Loucy (cell line): Measurements from ENCODE around the gene SMURF1.

Source experiments
- H2AFZ ChIP-seq: fragments of 200-600 bp; sonication (generic); 2 replicates; pipeline ENCODE4 v1.6.0; 2016; ENCODE audit warnings: antibody characterized with exemption, mild to moderate bottlenecking, low read length, moderate library complexity
- H3F3A ChIP-seq: fragments of 200-600 bp; 2 replicates; pipeline ENCODE4 v1.6.0; 2016; ENCODE audit warnings: antibody characterized with exemption, low read depth, mild to moderate bottlenecking
- H3K27me3 ChIP-seq: fragments of 200-600 bp; sonication (generic); 2 replicates; pipeline ENCODE4 v1.6.1; 2014; ENCODE audit warnings: low read length, mild to moderate bottlenecking; ENCODE audit not compliant: insufficient read depth, poor library complexity, severe bottlenecking
- H3K36me3 ChIP-seq: fragments of 200-600 bp; sonication (generic); 2 replicates; pipeline ENCODE4 v1.6.1; 2016; ENCODE audit warnings: low read length; ENCODE audit not compliant: insufficient read depth
- H3K4me1 ChIP-seq: fragments of 200-600 bp; sonication (generic); 2 replicates; pipeline ENCODE4 v1.5.1; 2014; ENCODE audit warnings: low read length, mild to moderate bottlenecking; ENCODE audit not compliant: insufficient read depth, poor library complexity, severe bottlenecking
- H3K4me2 ChIP-seq: fragments of 200-600 bp; sonication (generic); 2 replicates; pipeline ENCODE4 v1.6.0; 2014; ENCODE audit warnings: antibody characterized with exemption, low read length, low read depth, mild to moderate bottlenecking; ENCODE audit not compliant: poor library complexity, severe bottlenecking
- H3K4me3 ChIP-seq: fragments of 200-600 bp; sonication (generic); 2 replicates; pipeline ENCODE4 v1.5.1; 2014; ENCODE audit warnings: low read length, mild to moderate bottlenecking, mixed read lengths; ENCODE audit not compliant: poor library complexity, severe bottlenecking
- H3K79me2 ChIP-seq: fragments of 200-600 bp; sonication (generic); 2 replicates; pipeline ENCODE4 v1.6.1; 2014; ENCODE audit warnings: low read length; ENCODE audit not compliant: insufficient read depth
- H3K9ac ChIP-seq: fragments of 200-600 bp; sonication (generic); 2 replicates; pipeline ENCODE4 v1.6.0; 2014; ENCODE audit warnings: mild to moderate bottlenecking, low read depth, low read length, moderate library complexity; ENCODE audit not compliant: poor library complexity, severe bottlenecking
- H3K9me2 ChIP-seq: fragments of 200-600 bp; sonication (generic); replicated peaks from 2 replicates; pipeline ENCODE4 v1.6.1; 2016; ENCODE audit warnings: low read depth, low read length, mixed read lengths
- H3K9me3 ChIP-seq: fragments of 200-600 bp; sonication (generic); 2 replicates; pipeline ENCODE4 v1.6.1; 2014; ENCODE audit warnings: mild to moderate bottlenecking, antibody characterized with exemption, low read length, low read depth; ENCODE audit not compliant: insufficient read depth
- H4K20me1 ChIP-seq: fragments of 200-600 bp; sonication (generic); 2 replicates; pipeline ENCODE4 v1.6.0; 2014; ENCODE audit warnings: antibody characterized with exemption, low read length, mild to moderate bottlenecking; ENCODE audit not compliant: insufficient read depth, poor library complexity, severe bottlenecking
- CTCF ChIP-seq: fragments of 200-600 bp; sonication (generic); conservative IDR thresholded peaks from 2 replicates; pipeline ENCODE4 v1.5.1; 2014; ENCODE audit warnings: mild to moderate bottlenecking, antibody characterized with exemption, low read length
- EZH2phosphoT487 ChIP-seq: fragments of 200-600 bp; IDR thresholded peaks from 2 replicates; pipeline ENCODE4 v1.6.1; 2018; ENCODE audit warnings: antibody characterized with exemption, mild to moderate bottlenecking, moderate library complexity, borderline replicate concordance

SMURF1 gene

GRCh38 chr7:98988641-98989040, 155.3 kb downstream of the SMURF1 start:
- Histone ChIP-seq H3K27me3 (no peaks in the 10 kb centered on the region), H2AFZ (no peak overlapping the region), H3K36me3 (peaks cover 97% of the 10 kb centered on the region), H3F3A (no peaks in the 10 kb centered on the region), H3K9me3 (no peaks in the 10 kb centered on the region), H3K9me2 (no peaks in the 10 kb centered on the region), H3K9ac (no peak overlapping the region), H3K4me2 (no peak overlapping the region), H3K79me2 (no peaks in the 10 kb centered on the region), H3K4me1 (no peaks in the 10 kb centered on the region), H4K20me1 (no peaks in the 10 kb centered on the region), H3K4me3 (no peak overlapping the region)
- TF ChIP-seq CTCF (no peak), EZH2phosphoT487 (no peak)

GRCh38 chr7:98985945-98986344, 158.0 kb downstream of the SMURF1 start:
- Histone ChIP-seq H3K4me3 (no peak overlapping the region), H3K9me3 (no peaks in the 10 kb centered on the region), H3F3A (no peaks in the 10 kb centered on the region), H3K4me1 (no peaks in the 10 kb centered on the region), H3K36me3 (peaks cover 93% of the 10 kb centered on the region), H3K4me2 (no peak overlapping the region), H3K9me2 (no peaks in the 10 kb centered on the region), H2AFZ (no peak overlapping the region), H4K20me1 (no peaks in the 10 kb centered on the region), H3K27me3 (no peaks in the 10 kb centered on the region), H3K79me2 (no peaks in the 10 kb centered on the region), H3K9ac (no peak overlapping the region)
- no peak for TF ChIP-seq CTCF
- no peak for TF ChIP-seq EZH2phosphoT487

GRCh38 chr7:98985406-98985805, 158.5 kb downstream of the SMURF1 start:
- no peaks in the 10 kb centered on the region for H3K9me3 ChIP-seq
- H3K9ac ChIP-seq: no peak overlapping the region
- H3K27me3 ChIP-seq: no peaks in the 10 kb centered on the region
- H3K36me3 ChIP-seq: peaks cover 94% of the 10 kb centered on the region
- no peaks in the 10 kb centered on the region for H3K4me1 ChIP-seq
- H4K20me1 ChIP-seq: no peaks in the 10 kb centered on the region
- no peaks in the 10 kb centered on the region for H3F3A ChIP-seq
- H2AFZ ChIP-seq: no peak overlapping the region
- H3K9me2 ChIP-seq: no peaks in the 10 kb centered on the region
- H3K4me2 ChIP-seq: no peak overlapping the region
- H3K79me2 ChIP-seq: no peaks in the 10 kb centered on the region
- no peak for TF ChIP-seq CTCF
- no peak for TF ChIP-seq EZH2phosphoT487
- no peak overlapping the region for H3K4me3 ChIP-seq
